Activated B cell treated with CpG ODN at 0.5 μM for 24 hours (primary cell): ENCODE data around the gene TUBB1. TPM values are rescaled to one million over a fixed set of nuclear protein-coding genes. Genes with fewer than 3 reads are reported as not detected.

ENCODE experiments used
- ATAC-seq: fragments of 200-7000 bp; cut with Tn5 transposase; one replicate; pipeline ENCODE4 v1.10.0; 2021; ENCODE audit warnings: low read depth, mild to moderate bottlenecking, moderate library complexity
- CTCF ChIA-PET: fragments of 350-600 bp; sonication (Branson Sonifier 250); formaldehyde crosslinking; loops from one replicate; lab custom pipeline; 2021; ENCODE audit warnings: antibody characterized with exemption; lab: Charles Lee
- POLR2A ChIA-PET: fragments of 350-600 bp; sonication (Branson Sonifier 250); formaldehyde crosslinking; loops from one replicate; lab custom pipeline; 2021; ENCODE audit warnings: antibody characterized with exemption; lab: Charles Lee
- DNase-seq: peaks from one replicate; pipeline ENCODE4 v3.0.0; 2022
- H3K27ac Mint-ChIP-seq: one replicate; pipeline ENCODE4 v1.8.0; 2020; ENCODE audit warnings: mixed read lengths
- H3K27me3 Mint-ChIP-seq: one replicate; pipeline ENCODE4 v1.8.0; 2021; ENCODE audit warnings: mixed read lengths
- H3K36me3 Mint-ChIP-seq: one replicate; pipeline ENCODE4 v1.8.0; 2021; ENCODE audit warnings: low read depth, mixed read lengths
- H3K4me1 Mint-ChIP-seq: one replicate; pipeline ENCODE4 v1.8.0; 2021; ENCODE audit warnings: mixed read lengths
- H3K4me3 Mint-ChIP-seq: one replicate; pipeline ENCODE4 v1.8.0; 2020; ENCODE audit warnings: mild to moderate bottlenecking, mixed read lengths
- H3K9me3 Mint-ChIP-seq: one replicate; pipeline ENCODE4 v1.8.0; 2020; ENCODE audit warnings: mixed read lengths
- intact Hi-C: fragments of 100-400 bp; cut with micrococcal nuclease; formaldehyde crosslinking; loops from one replicate; pipeline ENCODE4 v1.15.1; 2024
- total RNA-seq: library from RNA; stranded (reverse); gene quantifications from 2 replicates; pipeline ENCODE4 v1.2.3, GENCODE V29; 2022
- TF ChIP-seq, protein P1 (sequence below): fragments of 200-600 bp; IDR thresholded peaks from one replicate; pipeline ENCODE4 v1.8.0; 2022; ENCODE audit warnings: antibody characterized with exemption, mild to moderate bottlenecking

TUBB1 gene
- total RNA-seq, 1 donor from 2014 or later: 0.09 TPM

DNA sequence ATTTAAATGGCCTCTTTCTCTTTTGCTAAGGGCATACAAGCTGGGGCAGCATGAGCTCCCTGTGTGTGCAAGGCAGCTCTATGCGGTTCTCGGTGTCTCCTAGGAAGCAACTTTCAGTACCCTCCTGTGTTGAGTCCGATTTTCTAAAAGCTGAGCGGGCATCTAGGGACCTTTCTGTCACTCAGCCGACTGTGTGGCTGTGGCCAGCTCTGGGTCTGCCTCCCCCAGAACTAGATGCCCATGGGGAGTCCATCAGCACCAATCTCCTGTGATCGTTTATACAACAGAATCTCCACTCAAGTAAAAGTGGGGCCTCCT, 30.7 kb upstream of the TUBB1 start:
- CTCF ChIA-PET: no interaction called here
- DNase-seq (no peak), ATAC-seq (no peak)
- POLR2A ChIA-PET: interaction anchor here (0.7 kb wide), 1 partner anchor 87 kb away, joined by 4 read pairs; no protein-coding TSS in a partner anchor
- intact Hi-C loops: no loop called here
- H3K27me3 Mint-ChIP-seq: no peaks in the 10 kb centered on the region
- peaks cover 27% of the 10 kb centered on the region for H3K4me1 Mint-ChIP-seq
- no peak overlapping the region for H3K27ac Mint-ChIP-seq
- peaks cover 75% of the 10 kb centered on the region for H3K36me3 Mint-ChIP-seq
- H3K4me3 Mint-ChIP-seq: no peak overlapping the region
- no peaks in the 10 kb centered on the region for H3K9me3 Mint-ChIP-seq
- TF ChIP-seq, protein P1, sequence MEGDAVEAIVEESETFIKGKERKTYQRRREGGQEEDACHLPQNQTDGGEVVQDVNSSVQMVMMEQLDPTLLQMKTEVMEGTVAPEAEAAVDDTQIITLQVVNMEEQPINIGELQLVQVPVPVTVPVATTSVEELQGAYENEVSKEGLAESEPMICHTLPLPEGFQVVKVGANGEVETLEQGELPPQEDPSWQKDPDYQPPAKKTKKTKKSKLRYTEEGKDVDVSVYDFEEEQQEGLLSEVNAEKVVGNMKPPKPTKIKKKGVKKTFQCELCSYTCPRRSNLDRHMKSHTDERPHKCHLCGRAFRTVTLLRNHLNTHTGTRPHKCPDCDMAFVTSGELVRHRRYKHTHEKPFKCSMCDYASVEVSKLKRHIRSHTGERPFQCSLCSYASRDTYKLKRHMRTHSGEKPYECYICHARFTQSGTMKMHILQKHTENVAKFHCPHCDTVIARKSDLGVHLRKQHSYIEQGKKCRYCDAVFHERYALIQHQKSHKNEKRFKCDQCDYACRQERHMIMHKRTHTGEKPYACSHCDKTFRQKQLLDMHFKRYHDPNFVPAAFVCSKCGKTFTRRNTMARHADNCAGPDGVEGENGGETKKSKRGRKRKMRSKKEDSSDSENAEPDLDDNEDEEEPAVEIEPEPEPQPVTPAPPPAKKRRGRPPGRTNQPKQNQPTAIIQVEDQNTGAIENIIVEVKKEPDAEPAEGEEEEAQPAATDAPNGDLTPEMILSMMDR: no peak

DNA sequence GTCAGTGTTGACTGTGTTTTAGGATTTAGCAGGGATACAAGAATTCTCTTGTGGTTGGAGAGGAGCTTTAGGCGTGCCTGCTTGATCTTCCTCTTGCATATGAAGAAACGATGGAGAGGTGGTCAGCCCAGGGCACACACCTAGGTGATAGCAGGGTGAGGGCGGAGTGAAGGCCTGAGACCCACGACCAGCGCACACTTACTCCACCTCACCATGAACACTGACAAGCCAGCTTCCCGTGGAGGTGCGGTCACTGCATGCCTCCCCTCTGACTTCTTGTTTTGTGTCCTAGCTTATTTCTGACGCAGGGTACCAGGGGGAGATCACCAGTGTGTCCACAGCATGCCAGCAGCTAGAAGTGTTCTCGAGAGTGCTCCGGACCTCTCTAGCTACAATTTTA, 30.0 kb upstream of the TUBB1 start:
- peaks cover 27% of the 10 kb centered on the region for H3K4me1 Mint-ChIP-seq
- H3K27me3 Mint-ChIP-seq: no peaks in the 10 kb centered on the region
- DNase-seq (no peak), ATAC-seq (no peak)
- H3K9me3 Mint-ChIP-seq: no peaks in the 10 kb centered on the region
- intact Hi-C loops: no loop called here
- POLR2A ChIA-PET: interaction anchor here (0.6 to 0.7 kb wide), 2 partner anchors 16 to 18 kb away, joined by 3 read pairs; no protein-coding TSS in a partner anchor
- peak overlapping the region; percentile 35 for H3K27ac Mint-ChIP-seq
- TF ChIP-seq, protein P1: no peak
- peaks cover 82% of the 10 kb centered on the region for H3K36me3 Mint-ChIP-seq
- CTCF ChIA-PET: no interaction called here
- H3K4me3 Mint-ChIP-seq: no peak overlapping the region

DNA sequence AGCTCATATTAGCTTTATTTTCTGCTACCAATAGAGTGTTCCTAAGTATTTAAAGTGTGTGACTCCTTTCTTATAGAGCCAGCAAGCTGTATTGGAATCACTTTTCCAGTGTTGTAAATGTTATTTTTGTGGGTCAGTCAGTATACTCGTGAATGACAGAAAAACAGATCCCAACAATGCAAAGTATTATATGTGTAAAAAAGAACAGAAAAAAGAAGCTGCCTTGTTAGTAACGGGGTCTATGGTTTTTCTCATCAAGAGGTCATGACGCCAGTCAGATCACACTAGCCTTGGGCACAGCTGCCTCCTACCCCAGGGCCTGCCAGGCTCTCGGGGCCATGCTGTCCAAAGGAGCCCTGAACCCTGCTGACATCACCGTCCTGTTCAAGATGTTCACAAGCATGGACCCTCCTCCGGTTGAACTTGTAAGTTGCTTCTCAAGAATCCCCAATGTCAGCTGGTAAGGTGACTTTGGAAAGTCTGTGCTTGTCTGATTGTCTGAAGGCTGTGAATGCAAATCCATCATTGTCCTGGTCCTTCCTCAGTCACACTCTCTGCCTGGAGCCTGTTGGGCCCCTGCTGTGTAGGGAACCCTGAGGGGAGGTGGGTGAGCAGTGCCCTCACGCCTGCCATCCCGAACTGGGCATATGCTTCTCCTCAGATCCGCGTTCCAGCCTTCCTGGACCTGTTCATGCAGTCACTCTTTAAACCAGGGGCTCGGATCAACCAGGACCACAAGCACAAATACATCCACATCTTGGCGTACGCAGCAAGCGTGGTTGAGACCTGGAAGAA, 28.4 kb upstream of the TUBB1 start:
- Mint-ChIP-seq H3K4me1 (peaks cover 34% of the 10 kb centered on the region), H3K27me3 (no peaks in the 10 kb centered on the region), H3K4me3 (no peak overlapping the region), H3K27ac (no peak overlapping the region), H3K36me3 (peaks cover 95% of the 10 kb centered on the region), H3K9me3 (no peaks in the 10 kb centered on the region)
- intact Hi-C loops: loop anchor here (1.0 kb wide), 1 partner anchor 13 kb away; no protein-coding TSS in a partner anchor
- POLR2A ChIA-PET: interaction anchor here (0.9 to 1.5 kb wide), 8 partner anchors 8 to 42 kb away, joined by 3 to 5 read pairs (median 3); partner anchors contain the start of gene ATP5F1E
- CTCF ChIA-PET: no interaction called here
- no peak for DNase-seq
- ATAC-seq: no peak
- TF ChIP-seq, protein P1: no peak

DNA sequence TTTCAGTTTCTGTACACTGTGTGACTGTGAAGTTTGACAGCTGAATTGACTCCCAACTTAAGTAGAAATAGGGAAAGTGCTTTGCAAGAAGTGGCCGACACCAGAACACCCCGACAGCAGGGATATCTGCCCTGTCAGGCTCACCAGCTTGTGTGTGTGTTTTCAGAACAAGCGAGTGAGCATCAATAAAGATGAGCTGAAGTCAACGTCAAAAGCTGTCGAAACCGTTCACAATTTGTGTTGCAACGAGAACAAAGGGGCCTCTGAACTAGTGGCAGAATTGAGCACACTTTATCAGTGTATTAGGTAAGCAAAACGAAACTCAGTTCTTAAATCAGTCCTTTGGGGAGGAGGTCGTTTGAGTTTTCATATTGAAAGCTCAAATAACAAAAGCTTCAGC, 27.5 kb upstream of the TUBB1 start:
- H3K9me3 Mint-ChIP-seq: no peaks in the 10 kb centered on the region
- no peak for ATAC-seq
- ChIA-PET CTCF (no interaction called here), POLR2A (interaction anchor here (1.5 to 4.7 kb wide), 3 partner anchors 9 to 40 kb away, joined by 3 to 41 read pairs (median 38); partner anchors contain the start of gene ATP5F1E)
- TF ChIP-seq, protein P1: no peak
- peaks cover 39% of the 10 kb centered on the region for H3K4me1 Mint-ChIP-seq
- H3K36me3 Mint-ChIP-seq: peaks cover 97% of the 10 kb centered on the region
- H3K27ac Mint-ChIP-seq: no peak overlapping the region
- DNase-seq: no peak
- no peaks in the 10 kb centered on the region for H3K27me3 Mint-ChIP-seq
- H3K4me3 Mint-ChIP-seq: no peak overlapping the region
- intact Hi-C loops: no loop called here

DNA sequence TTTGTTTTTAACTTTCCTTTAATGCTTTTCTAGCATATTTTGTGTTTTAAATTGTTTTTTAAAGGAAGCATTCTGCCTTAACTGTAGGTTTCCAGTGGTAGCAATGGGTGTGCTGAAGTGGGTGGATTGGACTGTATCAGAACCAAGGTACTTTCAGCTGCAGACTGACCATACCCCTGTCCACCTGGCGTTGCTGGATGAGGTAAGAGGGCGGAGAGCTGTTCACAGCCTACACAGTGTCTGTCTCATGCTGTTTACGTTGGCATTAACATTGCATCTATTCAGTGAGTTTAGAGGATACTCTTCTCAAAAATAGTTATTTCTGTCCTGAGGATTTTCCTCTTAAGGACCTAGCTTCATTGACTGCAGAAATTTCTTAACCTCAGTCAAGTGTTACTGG, 26.3 kb upstream of the TUBB1 start:
- H3K27ac Mint-ChIP-seq: peak overlapping the region; percentile 63
- CTCF ChIA-PET: interaction anchor here (0.9 to 1.1 kb wide), 2 partner anchors 89 to 229 kb away, joined by 3 to 4 read pairs; no protein-coding TSS in a partner anchor
- H3K4me3 Mint-ChIP-seq: no peak overlapping the region
- H3K4me1 Mint-ChIP-seq: peaks cover 44% of the 10 kb centered on the region
- TF ChIP-seq, protein P1: no peak
- no peak for ATAC-seq
- DNase-seq: no peak
- intact Hi-C loops: no loop called here
- POLR2A ChIA-PET: interaction anchor here (0.6 to 4.7 kb wide), 8 partner anchors 10 to 101 kb away, joined by 3 to 41 read pairs (median 4); partner anchors contain the start of gene ATP5F1E
- no peaks in the 10 kb centered on the region for H3K9me3 Mint-ChIP-seq
- H3K27me3 Mint-ChIP-seq: no peaks in the 10 kb centered on the region
- H3K36me3 Mint-ChIP-seq: peaks cover 97% of the 10 kb centered on the region
